ENCODE results near the gene DCP1A.
"Not testable (repeated sequence)": the region's sequence is repeated elsewhere in the genome, so short reads cannot be mapped to it uniquely, and the experiment has no call there.

The DCP1A gene

DNA sequence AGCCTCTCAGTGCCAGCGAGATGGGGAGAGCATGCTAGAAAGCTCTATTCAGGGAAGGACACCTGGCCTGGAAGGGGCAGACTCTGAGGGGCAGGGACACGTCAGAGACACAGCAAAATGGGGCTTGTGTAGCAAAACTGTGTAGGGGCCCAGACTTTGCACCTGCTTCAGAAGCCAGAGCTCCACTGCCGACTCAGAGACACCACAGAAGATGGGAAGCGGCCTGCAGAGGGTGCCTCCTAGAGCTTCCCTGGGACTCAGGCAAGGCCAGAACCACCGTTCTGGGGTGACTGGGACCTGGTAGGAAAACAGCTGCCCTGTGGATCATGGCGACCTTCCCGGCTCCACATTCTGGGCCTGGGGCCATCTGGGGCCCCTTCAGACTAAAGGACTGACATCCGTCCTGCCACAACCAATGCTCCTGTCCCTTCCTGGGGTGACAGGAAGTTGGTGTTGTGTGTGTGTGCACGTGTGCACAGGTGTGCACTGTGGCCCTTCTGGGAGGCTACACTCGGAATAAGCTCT, 74.1 kb downstream of the DCP1A start (continued):
- no peak for TF ChIP-seq ZC3H10 (CRISPR knock-in tag; IDR thresholded peaks at IDR 0.05)

DNA sequence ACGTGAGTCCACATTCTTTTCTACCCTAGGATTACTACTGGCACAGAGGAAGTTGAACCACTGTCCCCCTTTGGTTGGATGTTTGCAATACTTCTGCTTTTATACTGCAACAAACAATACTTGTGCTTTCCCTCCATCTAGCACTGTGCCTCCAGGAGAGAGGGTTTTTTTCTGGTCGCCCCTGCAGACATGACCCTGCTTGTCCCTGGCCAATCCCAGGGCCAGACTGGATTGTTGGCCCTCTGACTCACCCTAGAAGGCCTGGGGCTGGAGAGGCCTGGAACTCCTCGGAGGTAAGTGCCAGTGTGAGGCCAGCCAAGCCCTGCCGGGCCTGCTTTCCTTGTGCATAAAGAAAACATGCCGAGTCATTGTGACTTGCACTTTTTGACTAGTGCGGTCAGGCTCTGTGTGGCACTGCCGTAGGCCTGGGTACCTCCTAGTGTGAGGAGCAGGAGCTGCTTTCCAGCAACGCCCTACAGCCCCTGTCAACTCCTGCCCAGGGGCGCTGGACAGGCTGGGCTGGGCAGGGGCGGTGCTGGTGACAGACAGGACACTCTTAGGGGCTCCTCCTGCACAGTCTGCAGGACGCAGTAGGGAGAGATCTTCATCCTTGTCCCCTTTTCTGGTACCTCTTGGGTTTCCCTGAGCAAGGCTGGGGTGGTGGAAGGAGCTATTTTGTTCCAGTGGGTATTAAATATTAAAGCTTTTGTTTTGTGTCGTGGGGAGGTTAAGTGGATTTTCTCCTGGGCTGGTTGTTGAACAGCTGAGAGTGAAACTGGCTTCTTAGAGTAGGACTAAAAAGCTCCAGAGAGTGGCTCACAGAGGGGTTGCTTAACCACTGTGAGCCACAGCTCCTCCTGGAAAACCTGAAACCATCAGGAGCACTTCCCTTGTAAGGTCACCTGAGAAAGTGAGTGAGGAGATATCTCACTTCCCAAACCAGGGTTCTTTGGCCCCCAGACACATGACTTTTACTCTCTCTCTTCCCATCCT, 77.2 kb downstream of the DCP1A start:
- ATAC-seq, result peak; percentile 99
- TF ChIP-seq ZFP30 (CRISPR knock-in tag; IDR thresholded peaks at IDR 0.05) (no peak), ZNF8 (CRISPR knock-in tag; IDR thresholded peaks at IDR 0.05) (no peak), GLIS3 (CRISPR knock-in tag; IDR thresholded peaks at IDR 0.05) (no peak), TCF4 (CRISPR knock-in tag; IDR thresholded peaks at IDR 0.05; ENCODE audit: borderline replicate concordance) (no peak), ARNTL (CRISPR knock-in tag; IDR thresholded peaks at IDR 0.05; ENCODE audit: borderline replicate concordance, low read depth) (no peak), RARB (CRISPR knock-in tag; IDR thresholded peaks at IDR 0.05) (no peak), ISL1 (CRISPR knock-in tag; IDR thresholded peaks at IDR 0.05) (peak; percentile 54; the same call in 1 of the 2 replicates), TOX (CRISPR knock-in tag; IDR thresholded peaks at IDR 0.05; ENCODE audit: borderline replicate concordance) (no peak), CSDC2 (CRISPR knock-in tag; IDR thresholded peaks at IDR 0.05) (peak; percentile 84), ZC3H10 (CRISPR knock-in tag; IDR thresholded peaks at IDR 0.05) (no peak), OSR1 (CRISPR knock-in tag; IDR thresholded peaks at IDR 0.05) (peak; percentile 83; the same call in 1 of the 2 replicates), ZNF70 (CRISPR knock-in tag; IDR thresholded peaks at IDR 0.05) (no peak), ESRRG (CRISPR knock-in tag; IDR thresholded peaks at IDR 0.05) (peak; percentile 3; the same call in 1 of the 2 replicates), ZFP3 (CRISPR knock-in tag; IDR thresholded peaks at IDR 0.05) (peak; percentile 79), ZNF565 (CRISPR knock-in tag; conservative IDR thresholded peaks at IDR 0.05; ENCODE audit: low read depth) (no peak), SNAI2 (CRISPR knock-in tag; IDR thresholded peaks at IDR 0.05) (no peak; the same call in 1 of the 2 replicates), PPARA (CRISPR knock-in tag; IDR thresholded peaks at IDR 0.05; ENCODE audit: borderline replicate concordance) (no peak), BACH2 (CRISPR knock-in tag; IDR thresholded peaks at IDR 0.05; ENCODE audit: borderline replicate concordance) (peak; percentile 96; the same call in 1 of the 2 replicates)
- TF ChIP-seq, protein P1, sequence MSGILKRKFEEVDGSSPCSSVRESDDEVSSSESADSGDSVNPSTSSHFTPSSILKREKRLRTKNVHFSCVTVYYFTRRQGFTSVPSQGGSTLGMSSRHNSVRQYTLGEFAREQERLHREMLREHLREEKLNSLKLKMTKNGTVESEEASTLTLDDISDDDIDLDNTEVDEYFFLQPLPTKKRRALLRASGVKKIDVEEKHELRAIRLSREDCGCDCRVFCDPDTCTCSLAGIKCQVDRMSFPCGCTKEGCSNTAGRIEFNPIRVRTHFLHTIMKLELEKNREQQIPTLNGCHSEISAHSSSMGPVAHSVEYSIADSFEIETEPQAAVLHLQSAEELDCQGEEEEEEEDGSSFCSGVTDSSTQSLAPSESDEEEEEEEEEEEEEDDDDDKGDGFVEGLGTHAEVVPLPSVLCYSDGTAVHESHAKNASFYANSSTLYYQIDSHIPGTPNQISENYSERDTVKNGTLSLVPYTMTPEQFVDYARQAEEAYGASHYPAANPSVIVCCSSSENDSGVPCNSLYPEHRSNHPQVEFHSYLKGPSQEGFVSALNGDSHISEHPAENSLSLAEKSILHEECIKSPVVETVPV (CRISPR knock-in tag; IDR thresholded peaks at IDR 0.05), result no peak
- TF ChIP-seq, protein P2, sequence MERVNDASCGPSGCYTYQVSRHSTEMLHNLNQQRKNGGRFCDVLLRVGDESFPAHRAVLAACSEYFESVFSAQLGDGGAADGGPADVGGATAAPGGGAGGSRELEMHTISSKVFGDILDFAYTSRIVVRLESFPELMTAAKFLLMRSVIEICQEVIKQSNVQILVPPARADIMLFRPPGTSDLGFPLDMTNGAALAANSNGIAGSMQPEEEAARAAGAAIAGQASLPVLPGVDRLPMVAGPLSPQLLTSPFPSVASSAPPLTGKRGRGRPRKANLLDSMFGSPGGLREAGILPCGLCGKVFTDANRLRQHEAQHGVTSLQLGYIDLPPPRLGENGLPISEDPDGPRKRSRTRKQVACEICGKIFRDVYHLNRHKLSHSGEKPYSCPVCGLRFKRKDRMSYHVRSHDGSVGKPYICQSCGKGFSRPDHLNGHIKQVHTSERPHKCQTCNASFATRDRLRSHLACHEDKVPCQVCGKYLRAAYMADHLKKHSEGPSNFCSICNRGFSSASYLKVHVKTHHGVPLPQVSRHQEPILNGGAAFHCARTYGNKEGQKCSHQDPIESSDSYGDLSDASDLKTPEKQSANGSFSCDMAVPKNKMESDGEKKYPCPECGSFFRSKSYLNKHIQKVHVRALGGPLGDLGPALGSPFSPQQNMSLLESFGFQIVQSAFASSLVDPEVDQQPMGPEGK (CRISPR knock-in tag; IDR thresholded peaks at IDR 0.05; ENCODE audit: borderline replicate concordance), result no peak
- TF ChIP-seq, protein P3, sequence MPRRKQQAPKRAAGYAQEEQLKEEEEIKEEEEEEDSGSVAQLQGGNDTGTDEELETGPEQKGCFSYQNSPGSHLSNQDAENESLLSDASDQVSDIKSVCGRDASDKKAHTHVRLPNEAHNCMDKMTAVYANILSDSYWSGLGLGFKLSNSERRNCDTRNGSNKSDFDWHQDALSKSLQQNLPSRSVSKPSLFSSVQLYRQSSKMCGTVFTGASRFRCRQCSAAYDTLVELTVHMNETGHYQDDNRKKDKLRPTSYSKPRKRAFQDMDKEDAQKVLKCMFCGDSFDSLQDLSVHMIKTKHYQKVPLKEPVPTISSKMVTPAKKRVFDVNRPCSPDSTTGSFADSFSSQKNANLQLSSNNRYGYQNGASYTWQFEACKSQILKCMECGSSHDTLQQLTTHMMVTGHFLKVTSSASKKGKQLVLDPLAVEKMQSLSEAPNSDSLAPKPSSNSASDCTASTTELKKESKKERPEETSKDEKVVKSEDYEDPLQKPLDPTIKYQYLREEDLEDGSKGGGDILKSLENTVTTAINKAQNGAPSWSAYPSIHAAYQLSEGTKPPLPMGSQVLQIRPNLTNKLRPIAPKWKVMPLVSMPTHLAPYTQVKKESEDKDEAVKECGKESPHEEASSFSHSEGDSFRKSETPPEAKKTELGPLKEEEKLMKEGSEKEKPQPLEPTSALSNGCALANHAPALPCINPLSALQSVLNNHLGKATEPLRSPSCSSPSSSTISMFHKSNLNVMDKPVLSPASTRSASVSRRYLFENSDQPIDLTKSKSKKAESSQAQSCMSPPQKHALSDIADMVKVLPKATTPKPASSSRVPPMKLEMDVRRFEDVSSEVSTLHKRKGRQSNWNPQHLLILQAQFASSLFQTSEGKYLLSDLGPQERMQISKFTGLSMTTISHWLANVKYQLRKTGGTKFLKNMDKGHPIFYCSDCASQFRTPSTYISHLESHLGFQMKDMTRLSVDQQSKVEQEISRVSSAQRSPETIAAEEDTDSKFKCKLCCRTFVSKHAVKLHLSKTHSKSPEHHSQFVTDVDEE (CRISPR knock-in tag; IDR thresholded peaks at IDR 0.05), result peak; percentile 50
- TF ChIP-seq, protein P4, sequence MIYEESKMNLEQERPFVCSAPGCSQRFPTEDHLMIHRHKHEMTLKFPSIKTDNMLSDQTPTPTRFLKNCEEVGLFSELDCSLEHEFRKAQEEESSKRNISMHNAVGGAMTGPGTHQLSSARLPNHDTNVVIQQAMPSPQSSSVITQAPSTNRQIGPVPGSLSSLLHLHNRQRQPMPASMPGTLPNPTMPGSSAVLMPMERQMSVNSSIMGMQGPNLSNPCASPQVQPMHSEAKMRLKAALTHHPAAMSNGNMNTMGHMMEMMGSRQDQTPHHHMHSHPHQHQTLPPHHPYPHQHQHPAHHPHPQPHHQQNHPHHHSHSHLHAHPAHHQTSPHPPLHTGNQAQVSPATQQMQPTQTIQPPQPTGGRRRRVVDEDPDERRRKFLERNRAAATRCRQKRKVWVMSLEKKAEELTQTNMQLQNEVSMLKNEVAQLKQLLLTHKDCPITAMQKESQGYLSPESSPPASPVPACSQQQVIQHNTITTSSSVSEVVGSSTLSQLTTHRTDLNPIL (CRISPR knock-in tag; IDR thresholded peaks at IDR 0.05; ENCODE audit: low read depth), result no peak
- TF ChIP-seq, protein P5, sequence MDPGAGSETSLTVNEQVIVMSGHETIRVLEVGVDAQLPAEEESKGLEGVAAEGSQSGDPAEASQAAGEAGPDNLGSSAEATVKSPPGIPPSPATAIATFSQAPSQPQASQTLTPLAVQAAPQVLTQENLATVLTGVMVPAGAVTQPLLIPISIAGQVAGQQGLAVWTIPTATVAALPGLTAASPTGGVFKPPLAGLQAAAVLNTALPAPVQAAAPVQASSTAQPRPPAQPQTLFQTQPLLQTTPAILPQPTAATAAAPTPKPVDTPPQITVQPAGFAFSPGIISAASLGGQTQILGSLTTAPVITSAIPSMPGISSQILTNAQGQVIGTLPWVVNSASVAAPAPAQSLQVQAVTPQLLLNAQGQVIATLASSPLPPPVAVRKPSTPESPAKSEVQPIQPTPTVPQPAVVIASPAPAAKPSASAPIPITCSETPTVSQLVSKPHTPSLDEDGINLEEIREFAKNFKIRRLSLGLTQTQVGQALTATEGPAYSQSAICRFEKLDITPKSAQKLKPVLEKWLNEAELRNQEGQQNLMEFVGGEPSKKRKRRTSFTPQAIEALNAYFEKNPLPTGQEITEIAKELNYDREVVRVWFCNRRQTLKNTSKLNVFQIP (CRISPR knock-in tag; IDR thresholded peaks at IDR 0.05; ENCODE audit: borderline replicate concordance, low read depth), result no peak

DNA sequence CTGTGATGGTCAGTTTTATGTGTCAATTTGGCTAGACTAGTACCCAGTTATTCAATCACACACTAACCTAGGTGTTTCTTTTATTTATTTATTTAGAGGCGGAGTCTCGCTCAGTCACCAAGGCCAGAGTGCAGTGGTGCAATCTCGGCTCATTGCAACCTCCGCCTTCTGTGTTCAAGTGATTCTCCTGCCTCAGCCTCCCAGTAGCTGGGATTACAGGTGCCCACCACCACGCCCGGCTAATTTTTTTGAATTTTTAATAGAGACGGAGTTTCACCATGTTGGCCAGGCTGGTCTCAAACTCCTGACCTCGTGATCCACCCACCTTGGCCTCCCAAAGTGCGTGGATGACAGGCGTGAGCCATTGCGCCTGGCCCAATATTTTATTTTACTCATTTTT, 78.2 kb downstream of the DCP1A start:
- ATAC-seq, result not testable (repeated sequence)
